Glomerular visceral epithelial cell (primary cell): Measurements from ENCODE around the gene FAM3A.
"Not testable (repeated sequence)": the region's sequence is repeated elsewhere in the genome, so short reads cannot be mapped to it uniquely, and the experiment has no call there.

Experiments
- DNase-seq: peaks from one replicate; pipeline ENCODE4 v3.0.0-alpha.2; 2016; ENCODE audit errors: extremely low spot score

The FAM3A gene

GRCh38 chrX:154515966-154516655 lies at the start of gene FAM3A:
Gene FAM3A (minus strand): TSS chrX:154516232. CDS start chrX:154515772, 460 bp downstream.
- peak; percentile 90 for DNase-seq

GRCh38 chrX:154562295-154562694 lies 46.3 kb upstream of the FAM3A start:
- DNase-seq = not testable (repeated sequence)

GRCh38 chrX:154560326-154560725 lies 44.3 kb upstream of the FAM3A start:
- not testable (repeated sequence) for DNase-seq

GRCh38 chrX:154558896-154559295 lies 42.9 kb upstream of the FAM3A start:
- not testable (repeated sequence) for DNase-seq

GRCh38 chrX:154558060-154558690 lies 42.1 kb upstream of the FAM3A start:
- not testable (repeated sequence) for DNase-seq

- DNase-seq = not testable (repeated sequence)
Observed at GRCh38 chrX:154552112-154552806, 36.2 kb upstream of the FAM3A start.

GRCh38 chrX:154549766-154550165 lies 33.7 kb upstream of the FAM3A start:
- DNase-seq = no peak

GRCh38 chrX:154548028-154548316 lies 31.9 kb upstream of the FAM3A start:
- DNase-seq = no peak

GRCh38 chrX:154547245-154548027 lies 31.4 kb upstream of the FAM3A start, which contains the start of gene IKBKG:
Gene IKBKG (plus strand): TSS chrX:154547620. CDS start chrX:154552003, 4,383 bp downstream.
- peak; percentile 90 for DNase-seq

- DNase-seq = peak; percentile 81
Observed at GRCh38 chrX:154546354-154547244, 30.6 kb upstream of the FAM3A start, which contains the start of gene G6PD. Gene G6PD (minus strand): TSS chrX:154546846. CDS start chrX:154546155, 691 bp downstream.

- no peak for DNase-seq
Observed at GRCh38 chrX:154545673-154546274, 29.7 kb upstream of the FAM3A start.

- no peak for DNase-seq
Observed at GRCh38 chrX:154542723-154543424, 26.8 kb upstream of the FAM3A start.

GRCh38 chrX:154541896-154542722 lies 26.1 kb upstream of the FAM3A start:
- DNase-seq = peak; percentile 90

- no peak for DNase-seq
Observed at GRCh38 chrX:154541589-154541895, 25.5 kb upstream of the FAM3A start.

- no peak for DNase-seq
Observed at GRCh38 chrX:154540897-154541535, 25.0 kb upstream of the FAM3A start.

- not testable (repeated sequence) for DNase-seq
Observed at GRCh38 chrX:154540365-154540764, 24.3 kb upstream of the FAM3A start.

- no peak for DNase-seq
Observed at GRCh38 chrX:154539077-154539476, 23.0 kb upstream of the FAM3A start.

GRCh38 chrX:154535892-154536291 lies 19.9 kb upstream of the FAM3A start:
- no peak for DNase-seq
